ENCODE results near the gene CCL13. TPM values are rescaled to one million over a fixed set of nuclear protein-coding genes. Genes with fewer than 3 reads are reported as not detected.

CCL13 gene
- polyA plus RNA-seq, 1 of the 3 experiments (the other 2 are of a cell fraction) = not detected

- no peaks in the 10 kb centered on the region for H3K79me2 ChIP-seq (ENCODE audit: insufficient read depth)
- no peak overlapping the region for H3K4me2 ChIP-seq
- CTCF ChIA-PET = interaction anchor here (6.9 kb wide), 1 partner anchor 24 kb away, joined by 38 read pairs; no protein-coding TSS in a partner anchor
These were observed 28.7 kb downstream of the CCL13 start for GRCh38 chr17:34384822-34385605.

More at GRCh38 chr17:34384822-34385605, 28.7 kb downstream of the CCL13 start:
- no peak overlapping the region for H3K9ac ChIP-seq
- H3K4me1 ChIP-seq (ENCODE audit: control insufficient read depth in 1 of 2, insufficient read depth in 2 of 2, low read depth in 1 of 2, low read length in 1 of 2) = peaks cover 0 to 3% of the 10 kb centered on the region in 2 experiments; a peak in 1 of 4 replicates
- H3K27me3 ChIP-seq (ENCODE audit: insufficient read depth) = no peaks in the 10 kb centered on the region
- WGBS (ENCODE audit: low lambda C conversion rate) = 41% methylated on average over 9 of the region's 9 CpGs
- H3K9me3 ChIP-seq = no peaks in the 10 kb centered on the region
- no peaks in the 10 kb centered on the region for H4K20me1 ChIP-seq (ENCODE audit: insufficient read depth)
- no peaks in the 10 kb centered on the region for H3K9me2 ChIP-seq
- POLR2A ChIA-PET = no interaction called here
- H3K4me3 ChIP-seq (ENCODE audit: low read depth in 2 of 2, low read length in 1 of 2) = no peak overlapping the region
- H3K36me3 ChIP-seq (replicated peaks in 1 of 2; ENCODE audit: control insufficient read depth in 1 of 2, insufficient read depth in 2 of 2, low read length in 1 of 2) = no peaks in the 10 kb centered on the region
- no peaks in the 10 kb centered on the region for H3F3A ChIP-seq (replicated peaks; ENCODE audit: insufficient read depth)
- no peak overlapping the region for H2AFZ ChIP-seq (ENCODE audit: low read depth)
- no peak overlapping the region for H3K27ac ChIP-seq (ENCODE audit: low read depth in 2 of 2, low read length in 1 of 2)
- TF ChIP-seq USF1 (IDR thresholded peaks at IDR 0.05; ENCODE audit: borderline replicate concordance, low read depth) (no peak), ELF1 (IDR thresholded peaks at IDR 0.05) (no peak), REST (IDR thresholded peaks at IDR 0.05; ENCODE audit: low read depth, low read length) (no peak), MXI1 (IDR thresholded peaks at IDR 0.05; ENCODE audit: low read depth, low read length) (no peak), NFIC (IDR thresholded peaks at IDR 0.05; ENCODE audit: borderline replicate concordance) (no peak), SIN3A (IDR thresholded peaks at IDR 0.05; ENCODE audit: borderline replicate concordance, low read depth, low read length) (no peak), SMC3 (IDR thresholded peaks at IDR 0.05; ENCODE audit: low read depth, low read length) (no peak), FOXJ3 (CRISPR knock-in tag; IDR thresholded peaks at IDR 0.05) (no peak), ZBTB33 (IDR thresholded peaks at IDR 0.05; ENCODE audit: borderline replicate concordance, low read depth) (no peak), TAF1 (IDR thresholded peaks at IDR 0.05; ENCODE audit: borderline replicate concordance, low read depth, low read length) (no peak), USF2 (IDR thresholded peaks at IDR 0.05; ENCODE audit: borderline replicate concordance, low read depth, low read length) (no peak), YY1 (IDR thresholded peaks at IDR 0.05; ENCODE audit: low read depth) (no peak), MEF2A (IDR thresholded peaks at IDR 0.05; ENCODE audit: borderline replicate concordance, low read depth) (no peak), EP300 (IDR thresholded peaks at IDR 0.05; ENCODE audit: borderline replicate concordance in 1 of 2, low read depth in 1 of 2, low read length in 1 of 2) (no peak), EZH2phosphoT487 (IDR thresholded peaks at IDR 0.05; ENCODE audit: borderline replicate concordance, low read depth) (no peak)
- no peak for DNase-seq
